Keratinocyte (primary cell): ENCODE data around the gene OR2M2. TPM values are rescaled to one million over a fixed set of nuclear protein-coding genes. Genes with fewer than 3 reads are reported as not detected.

ENCODE experiments used
- DNase-seq: peaks from one replicate; pipeline ENCODE4 v3.0.0-alpha.2; 2011; ENCODE audit warnings: low read depth, missing footprints, low spot score
- FAIRE-seq: peaks from 2 replicates; lab custom pipeline; 2011; peaks lifted over from hg19 to GRCh38; lab: Jason Lieb, UNC
- H2AFZ ChIP-seq: 2 replicates; pipeline ENCODE4 v1.6.0; 2012; ENCODE audit warnings: low read length, control low read depth, inconsistent platforms; ENCODE audit not compliant: control insufficient read depth
- H3K27ac ChIP-seq: 2 replicates; pipeline ENCODE4 v1.5.1; 2011; ENCODE audit warnings: low read length; ENCODE audit not compliant: control insufficient read depth, insufficient read depth
- H3K27me3 ChIP-seq: 3 replicates; pipeline ENCODE4 v1.6.0; 2011; ENCODE audit warnings: low read length; ENCODE audit not compliant: control insufficient read depth, insufficient read depth; ENCODE audit errors: extremely low read depth
- H3K36me3 ChIP-seq, 2 experiments: 2 replicates in 1 of 2; 3 replicates in 1 of 2; pipeline ENCODE4 v1.5.1; 2011; ENCODE audit warnings: low read length in 2 of 2, mild to moderate bottlenecking in 1 of 2; ENCODE audit not compliant: control insufficient read depth in 2 of 2, insufficient read depth in 2 of 2; ENCODE audit errors: extremely low read depth in 1 of 2
- H3K4me1 ChIP-seq: 3 replicates; pipeline ENCODE4 v1.5.1; 2011; ENCODE audit warnings: low read length; ENCODE audit not compliant: control insufficient read depth, insufficient read depth; ENCODE audit errors: extremely low read depth
- H3K4me2 ChIP-seq: 3 replicates; pipeline ENCODE4 v1.6.0; 2011; ENCODE audit warnings: low read depth, low read length; ENCODE audit not compliant: control insufficient read depth, insufficient read depth; ENCODE audit errors: extremely low read depth
- H3K4me3 ChIP-seq, 3 experiments: fragments of 200-600 bp in 1 of 3; sonication (generic) in 1 of 3; 2 replicates in 2 of 3; 3 replicates in 1 of 3; pipeline ENCODE4 v1.5.1; 2011 to 2016; ENCODE audit warnings: low read length in 3 of 3, mild to moderate bottlenecking in 3 of 3, control low read depth in 2 of 3, inconsistent platforms in 1 of 3, low read depth in 1 of 3, mixed read lengths in 1 of 3, mixed run types in 1 of 3, moderate library complexity in 1 of 3; ENCODE audit not compliant: control insufficient read depth in 2 of 3, insufficient read depth in 2 of 3; ENCODE audit errors: extremely low read depth in 1 of 3
- H3K79me2 ChIP-seq: 2 replicates; pipeline ENCODE4 v1.6.0; 2012; ENCODE audit warnings: low read length; ENCODE audit not compliant: control insufficient read depth, insufficient read depth
- H3K9ac ChIP-seq: 3 replicates; pipeline ENCODE4 v1.6.0; 2011; ENCODE audit warnings: low read length; ENCODE audit not compliant: control insufficient read depth, insufficient read depth; ENCODE audit errors: extremely low read depth
- H3K9me1 ChIP-seq: 3 replicates; pipeline ENCODE4 v1.6.0; 2011; ENCODE audit warnings: low read length; ENCODE audit not compliant: control insufficient read depth, insufficient read depth; ENCODE audit errors: extremely low read depth
- H3K9me3 ChIP-seq: 2 replicates; pipeline ENCODE4 v1.5.1; 2012; ENCODE audit warnings: low read depth, low read length; ENCODE audit not compliant: control insufficient read depth
- H4K20me1 ChIP-seq: 3 replicates; pipeline ENCODE4 v1.6.0; 2011; ENCODE audit warnings: low read length; ENCODE audit not compliant: control insufficient read depth, insufficient read depth; ENCODE audit errors: extremely low read depth
- CTCF ChIP-seq, 3 experiments: IDR thresholded peaks in 1 of 3; conservative IDR thresholded peaks in 1 of 3; optimal IDR thresholded peaks in 1 of 3; 2 replicates in 2 of 3; 3 replicates in 1 of 3; pipeline versions ENCODE3 to v1.5.1; 2011; ENCODE audit warnings: low read length in 3 of 3, mild to moderate bottlenecking in 3 of 3, moderate library complexity in 2 of 3, control low read depth in 1 of 3, inconsistent platforms in 1 of 3; ENCODE audit not compliant: insufficient read depth in 2 of 3; ENCODE audit errors: extremely low read depth in 1 of 3
- EZH2 ChIP-seq: IDR thresholded peaks from one replicate; pipeline ENCODE4 v1.6.1; 2012; ENCODE audit warnings: inconsistent platforms, mild to moderate bottlenecking, low read length, moderate library complexity
- dilution Hi-C: fragments of 300-500 bp; cut with MboI; formaldehyde crosslinking; loops from one replicate; pipeline ENCODE4 v1.7.0; 2020; ENCODE audit warnings: low sequenced_read_pairs; ENCODE audit not compliant: extremely low pct_ligation_motif_present
- polyA plus RNA-seq, 5 experiments: library from polyadenylated mRNA; depleted of rRNA in 3 of 5; stranded (reverse) in 3 of 5; stranded (forward) in 1 of 5; unstranded in 1 of 5; fragments of >200 nt; gene quantifications; 1 replicate in 1 of 5; 2 replicates in 3 of 5; 3 replicates in 1 of 5; pipeline versions ENCODE4 v1.2.1 to v1.2.3, GENCODE V29; 2011 to 2012; ENCODE audit warnings: missing spikeins in 2 of 5, low read depth in 1 of 5, low replicate concordance in 1 of 5

Gene OR2M2
- polyA plus RNA-seq, 1 donor (not counting 4 experiments of a cell fraction or from before 2014, with no cell fraction given): not detected

- Histone ChIP-seq H3K79me2 (no peaks in the 10 kb centered on the region), H3K4me3 (no peak overlapping the region), H3K9me1 (no peaks in the 10 kb centered on the region), H3K9ac (no peak overlapping the region), H3K4me1 (no peaks in the 10 kb centered on the region), H3K9me3 (no peaks in the 10 kb centered on the region), H4K20me1 (no peaks in the 10 kb centered on the region), H3K4me2 (no peak overlapping the region), H2AFZ (no peak overlapping the region), H3K27ac (no peak overlapping the region), H3K36me3 (no peaks in the 10 kb centered on the region), H3K27me3 (no peaks in the 10 kb centered on the region)
- no peak for DNase-seq
- dilution Hi-C loops: no loop called here
- FAIRE-seq: no peak
- TF ChIP-seq EZH2 (no peak), CTCF (optimal IDR thresholded peaks at IDR 0.05 in 1 of 3, IDR thresholded peaks at IDR 0.05 in 1 of 3, conservative IDR thresholded peaks at IDR 0.05 in 1 of 3; ENCODE audit: extremely low read depth in 1 of 3, insufficient read depth in 2 of 3, low read length in 3 of 3) (no peak)
These were observed 15.9 kb upstream of the OR2M2 start for GRCh38 chr1:248158758-248159157.

GRCh38 chr1:248164031-248164430 lies 10.6 kb upstream of the OR2M2 start:
- no peaks in the 10 kb centered on the region for H3K9me1 ChIP-seq
- H3K4me2 ChIP-seq: no peak overlapping the region
- DNase-seq: no peak
- H4K20me1 ChIP-seq: no peaks in the 10 kb centered on the region
- dilution Hi-C loops: no loop called here
- H2AFZ ChIP-seq: no peak overlapping the region
- H3K9ac ChIP-seq: no peak overlapping the region
- no peaks in the 10 kb centered on the region for H3K79me2 ChIP-seq
- no peak overlapping the region for H3K4me3 ChIP-seq
- no peaks in the 10 kb centered on the region for H3K36me3 ChIP-seq
- H3K4me1 ChIP-seq: no peaks in the 10 kb centered on the region
- H3K27ac ChIP-seq: no peak overlapping the region
- H3K27me3 ChIP-seq: no peaks in the 10 kb centered on the region
- TF ChIP-seq CTCF (optimal IDR thresholded peaks at IDR 0.05 in 1 of 3, IDR thresholded peaks at IDR 0.05 in 1 of 3, conservative IDR thresholded peaks at IDR 0.05 in 1 of 3; ENCODE audit: extremely low read depth in 1 of 3, insufficient read depth in 2 of 3, low read length in 3 of 3): no peak
- no peak for TF ChIP-seq EZH2
- H3K9me3 ChIP-seq: peaks cover 4% of the 10 kb centered on the region
- no peak for FAIRE-seq
